Activated naive CD4-positive, alpha-beta T cell treated with anti-CD3 and anti-CD28 coated beads, Interleukin-2, amount 50 U/mL, for 72 hours (primary cell): ENCODE measurements around the gene REPS1. TPM values are rescaled to one million over a fixed set of nuclear protein-coding genes. Genes with fewer than 3 reads are reported as not detected.
"Not testable (repeated sequence)": the region's sequence is repeated elsewhere in the genome, so short reads cannot be mapped to it uniquely, and the experiment has no call there.

ENCODE experiments used
- ATAC-seq, 2 donors: fragments of 150-1000 bp; cut with Tn5 transposase; 2 replicates each; pipeline ENCODE4 v1.10.0; 2021; ENCODE audit warnings: mild to moderate bottlenecking in 2 of 2, moderate library complexity in 2 of 2
- DNase-seq, 2 donors: peaks; one replicate each; pipeline ENCODE4 v3.0.0; 2021 to 2022; ENCODE audit warnings: low spot score in 2 of 2
- H3K27ac Mint-ChIP-seq, 2 donors: one replicate each; pipeline ENCODE4 v1.8.0; 2022; ENCODE audit warnings: mild to moderate bottlenecking in 2 of 2, mixed read lengths in 2 of 2
- H3K36me3 Mint-ChIP-seq, 2 donors: one replicate each; pipeline ENCODE4 v1.8.0; 2022; ENCODE audit warnings: mixed read lengths in 2 of 2
- H3K9me3 Mint-ChIP-seq, 2 donors: one replicate each; pipeline ENCODE4 v1.8.0; 2022; ENCODE audit warnings: mixed read lengths in 2 of 2
- total RNA-seq, 2 donors: library from RNA; stranded (reverse); gene quantifications; one replicate each; pipeline ENCODE4 v1.2.3, GENCODE V29; 2022

REPS1 gene
- total RNA-seq, 2 donors from 2014 or later = 40.5 to 59.6 TPM

DNA sequence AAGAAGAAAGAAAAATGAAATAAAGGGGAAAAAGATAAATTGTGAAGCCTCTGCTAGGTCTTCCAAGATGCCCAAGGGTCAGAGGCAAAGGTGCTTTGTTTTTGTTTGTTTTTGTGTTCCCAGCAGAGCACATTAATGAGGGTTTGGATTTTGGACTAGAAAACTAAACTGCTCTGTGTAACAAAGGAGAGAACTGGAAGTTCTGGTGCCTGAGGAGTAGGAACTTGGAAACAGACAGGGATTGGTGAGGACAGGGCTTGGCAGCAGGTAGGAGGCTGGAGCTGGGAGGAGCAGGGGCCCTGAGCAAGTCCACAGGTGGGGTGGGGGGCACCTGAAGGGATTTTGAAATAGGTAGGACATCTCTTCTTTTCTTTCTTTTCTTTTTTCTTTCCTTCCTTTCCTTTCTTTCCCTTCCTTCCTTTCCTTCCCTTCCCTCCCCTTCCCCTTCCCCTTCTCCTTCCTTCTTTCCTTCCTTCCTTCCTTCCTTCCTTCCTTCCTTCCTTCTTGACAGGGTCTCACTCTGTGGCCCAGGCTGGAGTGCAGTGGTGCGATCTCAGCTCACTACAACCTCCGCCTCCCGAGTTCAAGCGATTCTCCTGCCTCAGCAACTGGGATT is 25.2 kb upstream of the REPS1 start:
- Mint-ChIP-seq H3K36me3 (no peaks in the 10 kb centered on the region), H3K9me3 (no peaks in the 10 kb centered on the region), H3K27ac (no peak overlapping the region)
- no peak for ATAC-seq
- no peak for DNase-seq

DNA sequence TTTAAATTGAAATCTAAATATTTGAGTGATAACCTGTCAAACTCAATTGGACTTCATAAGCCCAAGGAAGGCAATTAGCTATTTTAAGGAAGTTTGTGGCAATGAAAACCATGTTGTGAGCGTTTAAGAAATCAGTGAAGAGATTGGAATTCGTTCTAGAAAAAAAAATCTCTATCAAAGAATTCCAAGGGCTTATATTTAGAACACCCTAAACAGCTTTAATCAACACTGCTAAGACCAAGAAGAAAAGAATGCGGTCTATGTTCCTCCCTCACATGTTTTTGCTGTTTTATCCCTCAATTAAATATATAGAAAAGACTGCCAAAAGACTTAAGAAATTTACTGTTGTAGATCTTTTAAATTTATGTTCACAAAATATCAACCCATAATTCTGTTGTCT is 23.9 kb upstream of the REPS1 start:
- Mint-ChIP-seq H3K9me3 (no peaks in the 10 kb centered on the region), H3K36me3 (no peaks in the 10 kb centered on the region), H3K27ac (no peak overlapping the region)
- ATAC-seq (no peak), DNase-seq (no peak)

DNA sequence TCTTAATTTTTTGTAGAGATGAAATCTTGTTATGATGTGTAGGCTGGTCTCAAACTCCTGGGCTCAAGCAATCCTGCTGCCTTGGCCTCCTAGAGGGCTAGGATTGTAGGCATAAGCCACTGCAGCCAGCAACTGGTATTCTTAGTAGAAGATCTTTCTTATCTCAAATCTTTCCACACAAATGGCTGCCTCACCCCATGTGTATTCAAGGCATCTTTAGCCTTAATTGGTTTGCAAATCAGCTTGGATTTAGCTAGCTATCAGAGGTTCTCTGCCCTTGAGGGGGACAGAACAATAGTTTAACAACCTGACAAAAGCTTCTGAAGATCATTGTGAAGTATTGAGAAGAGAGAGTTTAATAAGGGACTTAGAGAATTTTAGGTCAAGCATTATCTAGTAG is 22.6 kb upstream of the REPS1 start:
- Mint-ChIP-seq H3K36me3 (no peaks in the 10 kb centered on the region), H3K27ac (no peak overlapping the region), H3K9me3 (no peaks in the 10 kb centered on the region)
- ATAC-seq (no peak), DNase-seq (no peak)

DNA sequence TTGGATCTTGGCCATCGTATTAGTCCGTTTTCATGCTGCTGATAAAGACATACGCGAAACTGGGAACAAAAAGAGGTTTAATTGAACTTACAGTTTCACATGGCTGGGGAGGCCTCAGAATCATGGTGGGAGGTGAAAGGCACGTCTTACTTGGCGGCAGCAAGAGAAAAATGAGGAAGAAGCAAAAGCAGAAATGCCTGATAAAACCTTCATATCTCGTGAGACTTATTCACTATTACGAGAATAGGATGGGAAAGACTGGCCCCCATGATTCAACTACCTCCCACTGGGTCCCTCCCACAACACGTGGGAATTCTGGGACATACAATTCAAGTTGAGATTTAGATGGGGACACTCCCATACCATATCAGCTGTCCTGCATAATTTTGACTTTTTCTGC is 20.1 kb upstream of the REPS1 start:
- ATAC-seq = no peak
- Mint-ChIP-seq H3K9me3 (no peaks in the 10 kb centered on the region), H3K36me3 (no peaks in the 10 kb centered on the region)

DNA sequence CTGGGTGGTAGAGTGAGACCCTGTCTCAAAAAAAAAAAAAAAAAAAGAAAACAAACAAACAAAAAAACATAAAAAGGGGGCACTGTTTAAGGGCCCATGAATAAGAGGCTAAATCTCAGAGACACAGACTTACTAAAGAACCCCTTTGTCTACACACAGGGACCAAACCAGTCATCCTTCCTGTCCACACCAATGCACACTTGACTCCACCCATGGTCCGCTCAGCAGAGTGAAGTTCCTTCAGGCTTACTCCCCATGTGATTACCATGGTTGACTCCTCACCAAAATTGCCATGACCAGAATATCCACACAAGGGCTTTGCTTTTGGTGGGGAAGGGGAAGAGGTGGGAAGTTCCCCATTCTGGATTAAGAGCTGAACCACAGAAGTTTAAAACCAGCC is 19.4 kb upstream of the REPS1 start:
- H3K36me3 Mint-ChIP-seq = no peaks in the 10 kb centered on the region
- H3K9me3 Mint-ChIP-seq = no peaks in the 10 kb centered on the region
- no peak overlapping the region for H3K27ac Mint-ChIP-seq
- no peak for DNase-seq
- ATAC-seq = no peak

More for the DNA sequence above, 20.1 kb upstream of the REPS1 start:
- H3K27ac Mint-ChIP-seq = no peak overlapping the region
- no peak for DNase-seq

DNA sequence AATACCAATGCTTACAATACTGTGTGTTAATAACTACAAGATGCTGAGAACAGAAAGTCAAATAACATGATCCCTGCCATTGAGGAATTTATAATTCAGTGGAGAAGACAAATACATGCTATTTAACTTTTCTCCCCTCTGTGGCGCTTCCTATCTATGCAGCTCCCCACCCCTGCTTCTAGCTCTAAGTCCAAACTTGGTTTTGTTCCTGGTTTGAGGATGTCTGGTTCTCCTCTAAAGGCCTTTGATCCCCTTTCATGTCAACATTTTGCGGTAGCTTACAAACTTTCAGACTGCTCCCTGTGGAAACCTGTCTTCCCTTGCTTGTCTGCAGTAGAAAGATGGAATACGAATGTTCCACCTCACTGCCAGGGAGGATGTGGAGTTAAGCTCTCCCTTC is 18.4 kb upstream of the REPS1 start:
- Mint-ChIP-seq H3K27ac (no peak overlapping the region), H3K36me3 (no peaks in the 10 kb centered on the region), H3K9me3 (no peaks in the 10 kb centered on the region)
- no peak for ATAC-seq
- no peak for DNase-seq

DNA sequence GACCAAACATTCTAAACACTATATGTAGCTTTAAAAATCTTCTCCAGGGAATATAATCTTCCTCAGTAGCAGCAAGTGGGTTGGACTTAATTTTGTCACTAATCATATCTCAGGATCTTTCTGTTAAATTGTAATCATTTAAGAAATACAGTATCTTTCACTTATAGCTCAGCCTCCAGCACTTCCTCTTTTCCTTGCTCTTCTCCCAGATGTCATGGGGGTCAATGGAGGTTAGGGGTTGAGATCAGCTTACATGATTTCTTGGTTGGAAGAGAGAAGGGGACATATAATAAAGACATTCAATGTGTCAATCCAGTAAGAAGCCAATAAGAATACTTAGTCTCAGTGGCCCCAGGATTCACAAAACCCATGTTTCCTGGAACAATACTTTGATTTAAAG is 15.7 kb upstream of the REPS1 start:
- ATAC-seq (no peak), DNase-seq (no peak)
- Mint-ChIP-seq H3K27ac (no peak overlapping the region), H3K36me3 (no peaks in the 10 kb centered on the region), H3K9me3 (no peaks in the 10 kb centered on the region)

DNA sequence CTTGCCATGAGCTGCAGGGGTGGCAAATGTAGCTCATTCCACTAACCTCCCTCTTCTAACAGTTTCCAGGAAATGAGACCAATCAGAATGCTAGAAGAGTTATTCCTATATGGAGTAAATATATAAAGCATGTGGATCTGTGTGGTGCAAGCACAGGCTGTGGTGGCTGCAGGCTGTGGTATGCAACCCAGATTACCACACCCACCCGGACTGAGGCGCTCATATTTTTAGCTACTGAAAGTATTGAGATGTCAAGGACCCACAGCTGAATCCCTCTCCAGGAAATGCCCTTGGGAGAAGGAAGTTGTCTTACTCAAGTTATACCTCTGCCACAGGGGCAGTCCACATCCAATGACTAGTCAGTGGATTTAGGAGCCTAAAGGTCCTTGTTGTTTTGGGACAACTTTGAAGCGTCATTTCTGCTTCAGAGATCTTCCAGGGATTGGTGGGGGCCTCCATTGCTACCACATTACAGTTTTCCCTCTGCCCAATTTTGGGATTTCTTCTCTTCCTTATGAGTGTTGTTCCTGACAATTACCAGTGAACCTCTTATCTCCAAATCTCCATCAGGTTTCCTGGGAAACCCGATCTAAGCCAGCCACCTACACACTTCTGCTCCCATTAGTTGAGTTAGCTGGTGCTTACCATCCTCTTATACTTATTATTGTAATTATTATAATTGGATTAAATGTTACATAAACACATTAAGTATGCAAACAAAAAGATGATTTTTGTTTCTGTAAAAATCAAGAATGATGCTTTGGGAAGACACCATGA is 12.1 kb upstream of the REPS1 start:
- Mint-ChIP-seq H3K27ac (no peak overlapping the region), H3K36me3 (no peaks in the 10 kb centered on the region), H3K9me3 (no peaks in the 10 kb centered on the region)
- no peak for ATAC-seq
- no peak for DNase-seq

DNA sequence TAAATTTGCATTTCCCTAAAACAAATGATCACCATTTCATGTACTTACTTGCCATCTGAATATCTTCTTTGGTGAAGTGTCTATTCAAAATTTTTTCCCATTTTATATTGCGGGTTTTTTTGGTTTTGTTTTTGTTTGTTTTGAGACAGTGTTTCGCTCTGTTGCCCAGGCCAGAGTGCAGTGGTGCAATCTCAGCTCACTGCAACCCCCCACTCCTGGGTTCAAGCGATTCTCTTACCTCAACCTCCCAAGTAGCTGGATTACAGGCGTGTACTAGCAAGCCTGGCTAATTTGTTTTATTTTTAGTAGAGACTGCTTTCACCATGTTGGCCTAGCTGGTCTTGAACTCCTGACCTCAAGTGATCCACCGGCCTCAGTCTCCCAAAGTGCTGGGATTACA is 9.1 kb upstream of the REPS1 start:
- Mint-ChIP-seq H3K36me3 (no peaks in the 10 kb centered on the region), H3K27ac (no peak overlapping the region), H3K9me3 (no peaks in the 10 kb centered on the region)
- ATAC-seq (no peak), DNase-seq (no peak)

DNA sequence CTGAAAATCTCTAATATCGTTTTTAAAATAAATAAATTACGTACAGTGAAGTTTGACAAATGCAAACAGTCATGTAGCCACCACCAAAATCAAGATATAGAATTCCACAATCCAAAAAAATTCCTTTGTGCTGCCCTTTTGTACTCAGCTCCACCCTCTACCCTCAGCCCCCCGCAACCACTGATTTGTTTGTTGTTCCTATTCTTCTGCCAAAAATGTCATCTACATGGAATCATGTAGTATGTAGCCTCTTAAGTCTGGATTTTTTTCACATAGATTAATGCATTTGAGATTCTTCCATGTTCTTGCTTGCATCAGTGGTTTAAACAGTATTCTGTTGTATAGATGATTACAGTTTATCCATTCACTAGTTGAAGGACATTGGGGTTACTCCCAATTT is 8.5 kb upstream of the REPS1 start:
- ATAC-seq (no peak), DNase-seq (no peak)
- H3K9me3 Mint-ChIP-seq = no peaks in the 10 kb centered on the region
- no peaks in the 10 kb centered on the region for H3K36me3 Mint-ChIP-seq
- H3K27ac Mint-ChIP-seq = no peak overlapping the region

DNA sequence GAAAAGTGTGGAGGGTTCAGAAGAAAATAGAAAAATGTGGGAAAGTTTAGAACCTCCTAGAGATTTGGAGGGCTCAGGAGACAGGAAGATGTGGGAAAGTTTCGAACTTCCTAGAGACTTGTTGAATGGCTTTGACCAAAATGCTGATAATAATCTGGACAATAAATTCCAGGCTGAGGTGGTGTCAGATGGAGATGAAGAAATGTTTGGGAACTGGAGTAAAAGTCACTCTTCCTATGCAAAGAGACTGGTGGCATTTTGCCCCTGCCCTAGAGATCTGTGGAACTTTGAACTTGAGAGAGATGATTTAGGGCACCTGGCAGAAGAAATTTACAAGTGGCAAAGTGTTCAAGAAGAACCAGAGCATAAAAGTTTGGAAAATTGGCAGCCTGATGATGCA is 5.4 kb upstream of the REPS1 start:
- H3K36me3 Mint-ChIP-seq, H3K27ac Mint-ChIP-seq, ATAC-seq, DNase-seq, H3K9me3 Mint-ChIP-seq: not testable (repeated sequence)

DNA sequence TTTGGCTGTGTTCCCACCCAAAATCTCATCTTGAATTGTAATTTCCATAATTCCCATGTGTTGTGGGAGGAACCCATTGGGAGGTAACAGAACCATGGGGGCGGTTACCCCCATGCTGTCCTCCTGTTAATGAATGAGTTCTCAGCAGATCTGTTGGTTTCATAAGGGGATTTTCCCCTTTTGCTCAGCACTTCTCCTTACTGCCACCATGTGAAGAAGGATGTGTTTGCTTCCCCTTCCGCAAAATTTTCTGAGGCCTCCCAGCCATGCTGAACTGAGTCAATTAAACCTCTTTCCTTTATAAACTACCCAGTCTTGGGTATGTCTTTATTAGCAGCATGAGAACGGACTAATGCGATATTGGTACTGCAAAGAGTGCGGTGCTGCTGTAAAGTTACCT is 4.9 kb upstream of the REPS1 start:
- H3K36me3 Mint-ChIP-seq, DNase-seq, H3K9me3 Mint-ChIP-seq, ATAC-seq, H3K27ac Mint-ChIP-seq: not testable (repeated sequence)

DNA sequence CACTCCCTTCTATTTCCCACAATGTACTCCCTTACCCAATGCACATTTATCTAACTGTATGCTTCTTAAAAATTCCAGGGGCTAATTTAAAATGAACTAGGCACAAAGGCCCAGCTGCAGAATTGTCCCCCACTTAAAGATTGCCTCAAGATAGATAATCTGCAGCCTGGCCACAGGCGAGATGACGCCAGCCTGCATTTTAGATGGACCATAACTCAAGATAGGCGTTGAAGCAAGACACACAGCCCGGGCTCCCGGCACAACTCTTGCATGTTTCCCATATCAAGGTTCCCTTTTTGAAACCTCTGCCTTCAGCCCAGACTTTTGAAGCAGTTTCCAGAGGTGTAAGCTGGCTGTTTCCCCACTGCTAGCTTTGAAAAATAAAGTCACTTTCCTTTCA is 3.2 kb upstream of the REPS1 start:
- Mint-ChIP-seq H3K9me3 (no peaks in the 10 kb centered on the region), H3K36me3 (peaks cover 4 to 5% of the 10 kb centered on the region in 2 donors), H3K27ac (no peak overlapping the region)
- DNase-seq (no peak), ATAC-seq (no peak)

DNA sequence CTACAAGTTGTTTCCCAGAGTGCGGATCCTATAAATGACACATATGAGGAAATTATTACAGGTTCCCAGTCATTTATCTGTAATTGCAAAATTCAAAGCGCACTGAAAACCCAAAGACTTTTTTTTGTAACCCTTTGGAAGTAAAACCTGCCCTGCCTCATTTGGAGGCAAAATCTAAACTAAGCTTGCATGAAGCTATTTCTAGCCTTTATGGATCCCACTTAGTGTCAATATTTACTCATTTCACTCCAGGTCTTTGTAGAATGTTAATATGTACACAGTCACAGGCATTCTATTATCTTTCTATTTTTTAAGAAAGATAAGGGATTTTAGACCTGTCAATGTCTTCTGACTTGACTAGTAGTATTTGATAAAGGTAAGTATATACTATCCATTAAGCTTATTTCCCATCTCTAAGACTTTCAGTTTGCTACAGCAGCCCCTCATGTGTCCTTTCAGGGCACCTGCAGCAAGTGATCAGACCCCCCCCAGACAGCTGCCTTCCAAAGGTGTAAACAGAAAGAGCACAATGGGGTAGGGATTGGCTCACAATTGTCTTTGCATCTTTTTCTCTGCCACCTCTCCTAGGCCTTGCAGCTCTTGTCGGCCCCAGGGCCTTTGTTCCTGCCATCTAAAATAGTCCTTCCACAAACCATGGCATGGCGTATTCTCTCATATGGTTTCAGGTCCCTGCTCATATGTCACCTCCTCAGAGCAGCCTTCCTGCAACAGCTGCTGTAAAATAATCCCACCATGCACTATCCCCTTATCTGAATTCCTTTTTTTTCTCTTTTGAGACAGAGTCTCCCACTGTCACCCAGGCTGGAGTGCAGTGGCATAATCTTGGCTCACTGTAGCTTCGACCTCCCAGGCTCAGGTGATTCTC is 1.3 kb upstream of the REPS1 start:
- H3K36me3 Mint-ChIP-seq = peaks cover 4 to 5% of the 10 kb centered on the region in 2 donors

DNA sequence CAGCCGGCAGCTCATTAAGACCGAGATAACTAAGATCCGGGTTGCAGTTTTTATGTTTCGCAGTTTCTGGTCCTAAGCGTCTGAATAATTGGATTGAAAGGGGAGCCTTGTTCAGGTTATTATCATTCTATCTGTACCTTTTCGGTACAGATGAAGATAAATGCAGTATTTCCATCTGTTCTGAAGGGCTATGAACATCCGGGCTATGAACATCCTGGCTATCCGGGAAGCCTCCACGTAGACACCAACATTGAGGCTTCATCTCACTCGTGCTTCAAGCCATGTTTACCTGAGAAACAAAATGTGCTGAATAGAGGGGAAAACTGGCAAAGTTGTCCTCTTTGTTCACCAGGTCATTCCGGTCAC is 399 bp upstream of the REPS1 start:
- Mint-ChIP-seq H3K36me3 (peaks cover 4 to 5% of the 10 kb centered on the region in 2 donors), H3K9me3 (no peaks in the 10 kb centered on the region), H3K27ac (peak overlapping the region; percentile 67 to 92)
- DNase-seq = no peak
- peak; percentile 15 to 17 for ATAC-seq

More for the DNA sequence above, 1.3 kb upstream of the REPS1 start:
- Mint-ChIP-seq H3K9me3 (no peaks in the 10 kb centered on the region), H3K27ac (peak overlapping the region in 1 of 2 donors; percentile 92)
- ATAC-seq = no peak
- DNase-seq = no peak

DNA sequence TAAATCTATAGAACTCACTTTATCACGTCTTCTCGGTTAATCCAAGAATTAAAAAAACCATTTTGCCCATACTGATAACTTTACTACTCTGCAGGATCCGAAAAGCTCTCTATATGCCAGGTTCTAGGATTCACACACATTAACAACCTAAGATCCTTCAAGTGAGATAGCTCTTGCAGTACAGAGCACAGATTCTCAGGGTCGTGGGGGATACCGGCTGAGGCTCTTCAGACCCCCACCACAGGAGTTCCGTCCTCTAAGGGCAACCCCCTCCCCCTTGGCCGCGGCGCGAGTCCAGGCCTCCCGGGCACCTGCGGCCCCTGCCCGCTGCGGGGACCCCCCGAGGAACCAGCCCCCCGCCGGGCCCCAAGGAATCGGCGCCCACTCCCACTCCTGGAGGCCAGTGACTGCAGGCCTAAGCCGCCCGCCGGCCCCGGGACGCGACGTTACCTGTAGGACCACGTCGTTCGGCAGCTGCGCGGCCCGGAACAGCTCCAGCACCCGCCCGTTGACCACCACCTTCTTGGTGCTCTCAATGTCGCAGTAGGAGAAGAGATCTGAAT is 892 bp downstream of the REPS1 start:
- Mint-ChIP-seq H3K9me3 (no peaks in the 10 kb centered on the region), H3K36me3 (peaks cover 4 to 5% of the 10 kb centered on the region in 2 donors), H3K27ac (peak overlapping the region; percentile 90 to 92)
- DNase-seq (peak; percentile 10 to 58), ATAC-seq (no peak)

DNA sequence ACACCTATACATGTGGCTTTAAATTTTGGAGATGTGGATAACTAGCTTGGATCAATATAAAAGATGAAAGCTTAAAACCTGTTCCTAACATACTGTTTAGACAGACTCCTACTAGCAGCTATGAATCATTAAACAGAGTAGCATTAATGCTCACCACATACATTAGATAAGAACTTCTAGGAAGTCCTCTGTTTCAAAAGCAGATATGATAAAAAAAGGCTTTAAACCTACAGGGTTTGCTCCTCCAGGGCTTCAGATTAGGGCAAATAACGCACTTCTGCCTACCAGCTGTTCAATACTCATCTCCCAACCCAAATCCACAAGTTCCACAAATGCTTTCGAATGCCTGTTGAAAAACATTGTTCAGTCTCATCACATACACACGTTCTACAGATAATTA is 1.5 kb downstream of the REPS1 start:
- Mint-ChIP-seq H3K27ac (peak overlapping the region; percentile 90 to 92), H3K36me3 (peaks cover 4 to 5% of the 10 kb centered on the region in 2 donors), H3K9me3 (no peaks in the 10 kb centered on the region)
- DNase-seq = no peak
- no peak for ATAC-seq
